ENCODE measurements around the gene FOXP1. TPM values are rescaled to one million over a fixed set of nuclear protein-coding genes. Genes with fewer than 3 reads are reported as not detected.

FOXP1 gene
- total RNA-seq, 4 donors from 2014 or later: 86.4 to 107 (median 93.8) TPM

DNA sequence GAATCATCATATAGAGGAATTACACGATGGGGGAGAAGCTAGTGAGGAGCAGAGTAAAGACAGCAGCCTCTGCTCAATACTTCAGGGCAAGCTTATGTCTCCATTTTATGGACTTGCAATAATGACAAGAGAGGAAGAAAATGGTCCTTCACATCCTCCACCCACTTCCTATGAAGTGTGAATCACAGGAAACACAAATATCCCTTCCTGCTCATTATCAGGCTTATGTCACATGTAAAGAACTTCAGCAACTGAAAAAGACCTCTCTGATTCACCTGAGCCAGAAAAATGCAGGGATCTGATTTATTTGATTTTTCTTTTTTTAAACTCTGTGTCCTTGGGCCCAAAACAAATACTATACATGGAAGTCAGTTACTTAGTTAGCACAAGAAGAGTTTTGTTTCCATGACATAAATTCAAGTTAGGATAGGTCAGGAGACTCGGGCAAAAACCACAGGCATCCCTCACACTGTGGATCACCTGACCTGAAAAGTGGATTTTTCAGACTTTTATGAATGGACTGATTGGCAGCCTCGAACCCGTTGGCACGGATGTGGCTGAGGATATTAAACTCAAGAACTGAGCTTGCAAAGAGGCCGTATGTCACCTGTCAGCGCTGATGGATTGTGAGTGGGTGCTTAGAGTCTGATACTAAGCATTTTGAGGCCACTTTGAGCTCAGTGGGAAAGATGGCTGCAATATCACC is 650.3 kb downstream of the FOXP1 start:
- Histone ChIP-seq H3K9me3 (no peaks in the 10 kb centered on the region), H3K36me3 (no peaks in the 10 kb centered on the region), H3K4me3 (no peak overlapping the region), H3K27me3 (no peaks in the 10 kb centered on the region), H3K27ac (no peak overlapping the region), H3K4me1 (no peaks in the 10 kb centered on the region)
- DNase-seq (ENCODE audit: low spot score in 2 of 2): no peak
- 90 to 92% methylated on average over 7 of the region's 7 CpGs for WGBS, 2 donors
- TF ChIP-seq EP300 (IDR thresholded peaks at IDR 0.05): no peak
- no peak for TF ChIP-seq POLR2A (IDR thresholded peaks at IDR 0.05)
- no peak for TF ChIP-seq CTCF (IDR thresholded peaks at IDR 0.05)

GRCh38 chr3:70930066-70930465 is 653.5 kb downstream of the FOXP1 start:
- no peak for DNase-seq (ENCODE audit: low spot score in 2 of 2)
- Histone ChIP-seq H3K9me3 (no peaks in the 10 kb centered on the region), H3K4me1 (no peaks in the 10 kb centered on the region), H3K4me3 (no peak overlapping the region), H3K36me3 (no peaks in the 10 kb centered on the region), H3K27ac (no peak overlapping the region), H3K27me3 (no peaks in the 10 kb centered on the region)
- 93 to 97% methylated on average over 4 of the region's 4 CpGs for WGBS, 2 donors
- no peak for TF ChIP-seq CTCF (IDR thresholded peaks at IDR 0.05)
- no peak for TF ChIP-seq EP300 (IDR thresholded peaks at IDR 0.05)
- TF ChIP-seq POLR2A (IDR thresholded peaks at IDR 0.05): no peak

DNA sequence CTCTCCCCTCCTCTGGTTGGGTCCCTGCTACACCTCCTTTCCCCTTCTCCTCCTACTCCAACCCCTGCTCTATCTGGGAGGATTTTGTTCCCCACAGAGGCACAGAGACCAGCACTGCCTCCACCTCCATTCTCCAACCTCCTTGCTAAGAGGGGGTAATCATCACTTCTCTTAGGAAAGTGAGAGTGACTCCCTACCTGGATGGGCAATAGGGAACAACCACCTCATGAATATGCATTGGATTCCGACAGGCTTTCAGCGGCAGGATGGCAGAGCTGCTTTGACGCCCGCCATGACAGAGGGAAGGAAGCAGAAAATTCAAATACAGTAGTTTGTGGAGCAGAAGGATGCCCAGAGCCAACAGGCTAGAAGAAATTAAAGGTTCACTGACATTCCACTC is 656.3 kb downstream of the FOXP1 start:
- no peak overlapping the region for H3K27ac ChIP-seq
- 91 to 93% methylated on average over 4 of the region's 4 CpGs for WGBS, 2 donors
- H3K9me3 ChIP-seq: no peaks in the 10 kb centered on the region
- DNase-seq (ENCODE audit: low spot score in 2 of 2): no peak
- no peaks in the 10 kb centered on the region for H3K4me1 ChIP-seq
- no peaks in the 10 kb centered on the region for H3K36me3 ChIP-seq
- no peaks in the 10 kb centered on the region for H3K27me3 ChIP-seq
- no peak overlapping the region for H3K4me3 ChIP-seq
- TF ChIP-seq CTCF (IDR thresholded peaks at IDR 0.05) (no peak), EP300 (IDR thresholded peaks at IDR 0.05) (no peak), POLR2A (IDR thresholded peaks at IDR 0.05) (no peak)

- WGBS, 2 donors: 83 to 88% methylated on average over 7 of the region's 7 CpGs
- no peak for DNase-seq (ENCODE audit: low spot score in 2 of 2)
Measured at GRCh38 chr3:70926835-70927234, 656.7 kb downstream of the FOXP1 start.

More at GRCh38 chr3:70926835-70927234, 656.7 kb downstream of the FOXP1 start:
- Histone ChIP-seq H3K9me3 (no peaks in the 10 kb centered on the region), H3K27ac (no peak overlapping the region), H3K4me3 (no peak overlapping the region), H3K27me3 (no peaks in the 10 kb centered on the region), H3K36me3 (no peaks in the 10 kb centered on the region), H3K4me1 (no peaks in the 10 kb centered on the region)
- no peak for TF ChIP-seq POLR2A (IDR thresholded peaks at IDR 0.05)
- no peak for TF ChIP-seq CTCF (IDR thresholded peaks at IDR 0.05)
- TF ChIP-seq EP300 (IDR thresholded peaks at IDR 0.05): no peak
